ENCODE measurements around the gene PUM2.
"Not testable (repeated sequence)": the region's sequence is repeated elsewhere in the genome, so short reads cannot be mapped to it uniquely, and the experiment has no call there.

The PUM2 gene

DNA sequence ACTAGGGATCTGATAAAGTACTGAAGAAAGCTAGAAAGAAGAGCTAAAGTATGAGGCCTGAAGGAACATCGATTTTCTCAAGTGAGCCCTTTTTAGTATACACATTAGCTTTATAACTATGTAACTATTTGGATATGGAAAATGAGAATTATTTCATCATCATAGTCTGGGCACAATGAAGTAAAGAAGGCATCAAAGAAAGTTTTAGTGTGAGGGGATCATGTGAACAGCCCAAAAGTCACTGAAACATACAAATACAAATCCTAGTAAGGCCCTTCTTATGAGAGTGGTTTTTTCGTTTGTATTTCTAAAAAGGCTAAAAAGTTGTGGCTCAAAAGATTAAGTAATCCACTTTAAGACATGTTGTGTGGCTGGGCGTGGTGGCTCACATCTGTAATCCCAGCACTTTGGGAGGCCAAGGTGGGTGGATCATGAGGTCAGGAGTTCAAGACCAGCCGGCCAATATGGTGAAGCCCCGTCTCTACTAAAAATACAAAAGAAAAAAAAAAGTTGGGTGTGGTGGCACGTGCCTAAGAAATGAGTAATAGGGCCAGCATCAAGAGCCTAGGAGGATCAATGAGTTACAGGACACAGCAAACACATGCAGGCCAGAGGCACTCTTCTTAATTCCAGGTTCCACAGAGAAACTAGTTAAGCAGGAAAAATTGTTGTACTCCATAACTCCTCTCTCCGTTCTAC is 61.9 kb downstream of the PUM2 start:
- no peak for DNase-seq

DNA sequence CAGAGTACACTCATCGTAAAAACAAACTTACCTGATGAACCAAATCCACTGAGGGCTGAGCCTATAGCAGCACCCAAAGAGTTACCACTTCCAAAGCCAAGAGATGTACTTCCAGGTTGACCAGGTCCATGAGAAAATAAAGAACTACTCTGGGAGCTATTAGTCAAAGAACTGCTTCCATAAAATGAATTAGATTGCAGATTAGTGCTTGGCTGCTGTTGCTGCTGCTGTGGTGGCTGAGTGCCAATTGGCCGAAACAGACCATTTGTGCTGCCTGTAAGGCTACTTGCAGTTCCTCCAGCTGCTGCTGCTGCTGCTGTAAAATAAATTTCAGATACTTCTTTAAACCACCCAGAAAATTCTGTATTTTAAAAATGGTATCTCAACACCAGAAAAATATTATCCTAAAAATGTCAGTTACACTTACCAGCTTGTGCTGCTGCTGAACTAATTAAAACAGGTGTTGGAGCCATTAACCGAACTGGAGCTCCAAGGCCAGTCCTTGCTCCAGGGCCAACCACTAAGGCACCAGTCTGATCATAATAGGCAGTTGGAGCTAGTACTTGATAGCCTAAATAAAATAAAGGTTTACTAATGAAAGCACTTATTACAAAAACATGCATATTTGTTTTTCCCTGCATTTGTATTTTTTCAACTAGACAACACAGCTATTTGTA is 67.6 kb downstream of the PUM2 start:
- DNase-seq, result no peak

DNA sequence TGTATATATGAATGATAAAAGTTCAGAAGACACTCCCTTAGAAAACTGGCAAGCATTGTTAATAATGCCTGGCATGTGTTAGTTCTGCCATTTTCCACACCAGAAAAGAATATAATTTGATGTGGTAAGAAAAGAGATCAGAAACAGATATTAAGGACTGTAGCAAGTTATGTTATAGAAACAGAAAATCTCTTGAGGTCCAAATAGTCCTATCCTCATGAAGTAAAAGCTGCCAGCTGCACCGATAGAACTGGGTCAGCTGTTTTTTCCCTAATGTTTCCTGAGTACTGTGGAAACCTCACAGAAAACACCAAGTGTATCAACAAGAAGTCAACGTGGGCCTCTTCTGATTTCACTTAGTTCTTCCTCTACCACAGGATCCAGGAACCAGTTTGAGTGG is 68.8 kb downstream of the PUM2 start:
- no peak for DNase-seq

DNA sequence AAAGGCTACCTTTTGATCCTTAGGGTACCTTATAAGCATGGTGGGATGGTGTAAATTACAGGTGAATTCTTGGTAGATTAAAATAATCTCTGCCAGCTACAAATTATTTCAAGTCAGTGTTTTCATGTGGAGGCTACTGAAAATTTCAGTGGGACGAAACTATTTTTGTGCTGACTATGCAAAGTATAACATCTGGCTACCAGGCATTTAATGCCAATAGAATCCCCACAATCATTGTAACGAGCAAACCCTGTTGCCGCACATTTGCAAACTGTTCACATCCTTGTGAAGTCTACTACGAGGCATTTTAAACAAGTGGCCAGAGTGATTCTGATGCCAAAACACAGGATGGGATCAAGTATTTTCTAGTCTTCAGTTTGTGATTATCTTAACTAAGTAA is 77.6 kb downstream of the PUM2 start:
- no peak for DNase-seq

DNA sequence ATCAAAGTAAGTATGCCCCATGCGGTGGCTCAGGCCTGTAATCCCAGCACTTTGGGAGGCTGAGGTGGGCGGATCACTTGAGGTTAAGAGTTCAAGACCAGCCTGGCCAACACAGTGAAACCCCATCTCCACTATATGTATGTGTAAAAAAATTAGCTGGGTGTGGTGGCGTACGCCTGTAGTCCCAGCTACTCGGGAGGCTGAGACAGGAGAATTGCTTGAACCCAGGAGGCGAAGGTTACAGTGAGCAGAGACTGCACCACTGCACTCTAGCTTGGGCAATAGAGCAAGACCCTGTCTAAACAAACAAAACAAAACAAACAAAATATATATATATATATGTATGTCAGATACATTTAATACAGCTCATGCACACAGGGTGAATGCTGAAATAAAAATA is 82.3 kb downstream of the PUM2 start:
- not testable (repeated sequence) for DNase-seq

DNA sequence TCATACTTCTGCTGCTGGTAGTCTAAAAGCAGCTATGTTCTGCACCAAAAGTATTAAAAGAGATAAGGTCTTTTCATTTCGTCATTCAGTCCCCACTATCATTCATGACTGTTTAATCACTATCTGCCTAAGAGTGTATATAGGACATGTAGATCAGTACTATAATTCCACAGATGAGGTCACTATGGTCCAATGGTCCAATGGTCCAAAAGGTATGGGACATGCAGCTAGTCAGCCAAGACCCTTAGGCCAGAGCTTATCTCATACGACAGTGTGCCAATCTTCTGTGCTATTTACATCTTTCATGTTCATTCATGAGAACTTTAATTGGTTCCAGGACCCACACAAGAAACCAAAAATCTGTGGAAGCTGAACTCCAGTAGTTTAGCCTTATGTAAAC is 83.1 kb downstream of the PUM2 start:
- no peak for DNase-seq

DNA sequence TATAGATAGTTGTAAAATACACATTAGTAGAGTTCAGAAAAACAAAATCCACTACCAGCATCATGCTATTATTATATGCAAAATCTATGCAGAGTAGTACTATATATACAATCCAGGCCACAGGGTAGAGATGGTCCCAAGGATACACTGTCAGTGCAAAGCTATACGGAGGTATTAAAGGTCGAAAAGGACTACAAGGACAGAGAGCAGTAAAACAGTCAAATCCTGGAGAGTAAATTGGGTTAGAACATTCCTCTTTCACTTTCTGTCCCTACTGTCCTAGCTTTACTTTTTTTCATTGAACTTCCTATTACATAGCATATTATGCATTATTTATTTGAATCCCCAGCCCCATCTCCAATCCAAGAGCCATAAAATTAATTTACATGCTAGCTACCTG is 86.0 kb downstream of the PUM2 start:
- DNase-seq, result no peak

DNA sequence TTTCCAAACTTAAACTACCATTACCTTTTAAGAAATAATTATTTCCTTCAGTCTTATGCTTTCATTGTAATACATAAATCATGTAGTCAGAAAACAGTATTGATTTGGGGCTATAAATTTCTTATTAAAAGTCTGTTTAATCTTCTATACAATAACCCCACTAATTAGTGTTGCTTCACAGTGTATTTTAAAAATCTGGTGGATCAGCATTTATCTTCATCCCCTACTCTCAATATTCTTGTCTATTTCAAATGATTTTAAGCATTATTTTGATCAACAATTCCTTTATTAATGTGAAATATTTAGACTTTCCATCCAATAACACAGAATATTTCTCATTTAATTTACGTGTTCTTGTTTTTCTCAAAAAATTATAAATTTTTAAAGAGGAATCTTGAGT is 93.2 kb downstream of the PUM2 start:
- DNase-seq, result no peak

DNA sequence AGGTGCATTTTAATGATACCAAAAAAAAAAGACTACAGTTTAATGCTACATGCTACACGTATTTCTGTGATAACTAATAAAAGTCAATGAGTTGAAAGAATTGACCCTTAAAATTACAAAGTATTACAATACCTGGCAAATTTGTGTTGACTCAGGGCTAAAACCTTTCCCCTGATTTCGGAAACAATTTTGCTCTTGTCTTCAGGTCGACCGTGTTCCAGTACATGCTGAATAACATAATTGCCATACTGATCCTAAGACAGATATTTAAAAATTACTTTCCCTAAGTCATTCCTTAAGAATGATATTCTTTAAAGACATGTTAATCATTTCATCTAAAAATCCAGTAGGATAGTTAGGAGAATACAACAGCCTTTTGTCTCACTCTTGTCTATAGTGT is 95.9 kb downstream of the PUM2 start:
- no peak for DNase-seq

DNA sequence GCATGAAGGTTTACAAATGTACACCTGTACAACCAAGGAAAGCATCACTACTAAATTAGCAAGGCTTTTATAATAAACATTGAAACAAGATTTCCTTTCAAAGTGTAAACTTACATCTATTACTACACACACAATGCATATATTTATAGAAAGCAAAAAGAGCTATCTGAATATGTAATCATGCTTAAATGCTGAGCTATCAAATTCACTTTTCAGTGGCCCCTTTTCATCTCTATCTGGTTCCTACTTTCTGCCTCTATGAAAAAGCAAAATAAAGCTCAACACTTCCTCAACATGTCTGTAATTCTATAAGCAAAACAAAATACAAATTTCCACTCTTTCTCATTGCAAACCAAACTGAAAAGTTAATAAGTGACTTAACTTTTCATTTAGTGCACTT is 100.2 kb downstream of the PUM2 start:
- DNase-seq, result no peak

DNA sequence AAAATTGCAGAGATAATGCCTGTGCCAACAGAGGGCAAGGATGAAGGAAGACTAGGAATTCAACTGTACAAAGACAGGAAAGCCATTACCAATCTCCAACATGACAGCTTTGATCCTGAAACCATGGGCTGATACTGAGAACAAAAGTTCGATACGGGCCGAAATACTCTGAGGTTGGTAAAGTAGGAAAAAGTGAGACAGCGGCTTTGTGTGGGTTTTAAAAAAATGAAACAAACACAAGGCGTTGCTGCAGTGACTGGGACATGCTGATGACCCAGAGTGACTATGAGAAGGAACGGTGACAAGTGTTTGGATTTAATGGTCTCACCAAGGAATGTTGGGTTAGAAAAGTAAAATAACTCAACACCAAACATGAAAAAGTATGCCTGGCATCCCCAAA is 101.5 kb downstream of the PUM2 start:
- no peak for DNase-seq

DNA sequence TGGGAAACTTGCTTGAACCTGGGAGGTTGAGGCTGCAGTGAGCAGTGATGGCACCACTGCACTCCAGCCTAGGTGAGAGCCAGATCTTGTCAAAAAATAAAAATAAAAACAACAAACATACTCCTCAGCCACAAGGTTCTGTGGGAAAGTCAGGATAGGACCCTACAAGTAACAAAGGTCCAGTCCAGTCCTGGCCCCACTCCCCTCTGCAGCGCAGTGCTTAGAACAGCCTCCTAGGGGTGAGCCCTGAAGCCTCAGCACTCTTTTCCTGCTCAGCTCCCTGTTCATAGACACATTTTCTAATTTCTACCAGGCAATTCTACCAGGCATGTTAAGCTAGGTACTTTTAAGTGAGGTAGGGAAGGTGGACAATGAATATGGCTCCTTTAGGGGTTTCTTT is 103.6 kb downstream of the PUM2 start:
- DNase-seq, result no peak

DNA sequence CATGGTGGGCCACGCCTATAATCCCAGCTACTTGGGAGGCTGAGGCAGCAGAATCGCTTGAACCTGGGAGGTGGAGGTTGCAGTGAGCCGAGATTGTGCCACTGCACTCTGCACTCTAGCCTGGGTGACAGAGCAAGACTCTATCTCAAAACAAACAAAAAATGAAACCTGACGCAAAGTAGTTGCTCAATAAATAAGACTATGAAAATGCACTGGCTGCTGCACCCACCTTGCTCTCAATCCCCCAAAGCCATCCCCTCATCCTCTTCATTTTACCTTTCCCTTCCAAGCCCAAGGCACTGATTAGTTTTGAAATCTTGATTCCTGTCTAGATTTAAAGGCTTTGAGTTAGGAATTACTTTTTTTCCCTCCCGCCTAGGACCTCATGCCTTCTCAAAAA is 107.0 kb downstream of the PUM2 start:
- DNase-seq, result not testable (repeated sequence)

DNA sequence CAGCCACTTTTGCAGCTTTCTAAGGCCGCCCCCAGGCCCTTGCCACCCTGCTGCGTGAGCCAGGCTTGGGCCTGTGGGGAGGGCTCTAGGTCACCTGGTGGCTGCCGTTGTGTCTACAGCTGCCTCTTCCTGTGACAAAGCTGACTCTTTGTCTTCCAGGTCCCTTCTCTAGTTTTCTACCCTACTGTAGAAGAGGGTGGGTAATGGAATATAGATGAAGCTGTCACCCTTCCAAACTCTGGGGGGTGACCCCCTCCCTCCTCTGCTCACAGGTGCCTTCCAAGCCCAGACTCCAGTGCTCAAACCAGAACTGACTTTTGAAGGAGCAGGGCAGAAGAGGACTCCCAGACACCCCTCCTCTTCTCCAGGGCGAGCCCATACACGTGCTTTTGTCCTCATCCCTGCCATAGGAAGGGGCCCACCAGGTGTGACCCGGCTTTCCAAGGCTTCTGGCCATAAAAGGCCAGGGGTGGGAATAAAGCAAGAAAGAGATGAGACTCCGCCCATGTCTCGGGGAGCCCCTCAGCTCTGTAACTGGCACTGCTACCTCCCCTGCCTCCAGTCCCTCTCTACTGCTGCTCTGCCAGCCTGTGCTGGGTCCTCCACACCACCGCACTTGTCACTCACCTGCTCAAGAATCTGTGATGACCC is 107.8 kb downstream of the PUM2 start:
- DNase-seq, result no peak

DNA sequence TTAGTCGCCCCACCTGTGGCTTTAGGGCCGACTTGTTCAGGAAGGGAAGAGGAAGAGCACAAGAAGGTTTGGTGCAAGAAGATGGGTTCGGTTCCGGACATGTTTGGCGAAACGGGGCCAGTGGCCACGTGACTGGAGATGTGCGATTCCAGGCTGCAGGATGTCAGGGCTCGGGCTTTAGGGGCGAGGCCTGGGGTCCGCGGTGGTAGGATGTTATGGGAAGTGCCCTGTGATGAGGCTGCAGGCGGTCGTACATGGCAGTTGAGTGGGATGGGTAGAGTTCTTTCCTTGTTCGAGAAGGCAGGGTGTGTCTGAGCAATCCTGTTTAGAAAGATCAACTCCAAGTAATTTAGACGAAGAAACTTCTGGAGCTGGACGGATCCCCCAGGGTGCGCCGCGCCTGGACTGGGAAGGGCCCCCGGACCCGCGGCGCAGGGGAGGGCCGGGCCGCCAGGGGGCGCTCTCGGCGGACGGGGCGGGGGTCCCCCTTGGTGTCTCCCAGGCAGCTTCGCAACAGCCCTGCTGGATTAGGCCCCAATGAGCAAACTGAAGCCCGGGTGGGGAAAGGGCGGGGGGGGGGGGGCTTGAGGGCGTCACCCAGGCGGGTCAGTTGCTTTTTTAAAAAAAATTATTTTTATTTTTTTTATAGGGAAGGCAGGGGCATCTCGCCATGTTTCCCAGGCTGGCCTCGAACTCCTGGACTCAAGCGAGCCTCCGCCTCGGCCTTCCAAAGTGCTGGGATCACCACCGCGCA is 108.5 kb downstream of the PUM2 start:
- DNase-seq, result no peak

DNA sequence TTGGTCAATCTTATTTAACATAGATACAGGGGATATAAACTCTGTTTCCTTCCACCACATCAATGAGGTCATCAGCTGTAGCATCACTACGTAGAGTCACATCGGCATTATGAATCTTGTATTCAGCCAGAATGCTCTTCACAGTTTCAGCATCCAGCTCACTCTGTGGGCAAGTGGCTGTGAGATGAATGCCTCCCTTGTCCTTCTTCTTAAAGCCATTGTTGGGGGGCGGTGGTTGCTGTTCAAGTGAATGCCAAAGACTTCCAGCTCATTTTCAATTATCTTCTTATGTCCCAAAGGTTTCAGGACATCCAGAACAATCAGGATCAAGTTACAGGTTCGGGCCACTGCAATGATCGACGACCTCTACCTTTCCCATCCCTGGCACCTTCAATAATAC is 110.4 kb downstream of the PUM2 start:
- DNase-seq, result not testable (repeated sequence)

DNA sequence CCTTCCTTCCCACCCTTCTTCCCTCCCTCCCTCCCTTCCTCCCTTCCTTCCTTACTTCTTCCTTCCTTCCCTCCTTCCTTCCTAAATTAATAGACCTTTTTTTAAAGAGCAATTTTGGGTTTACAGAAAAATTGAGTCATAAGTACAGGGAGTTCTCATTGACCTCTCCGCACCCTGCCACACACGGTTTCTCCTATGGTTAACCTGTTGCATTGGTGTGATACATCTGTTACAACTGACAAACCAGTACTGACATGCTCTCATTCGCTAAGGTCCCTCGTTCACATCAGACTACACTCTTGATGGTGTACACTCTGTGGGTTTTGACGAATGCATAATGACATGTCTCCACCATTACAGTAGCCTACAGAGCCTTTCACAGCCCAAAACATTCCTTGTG is 114.1 kb downstream of the PUM2 start:
- DNase-seq, result no peak

DNA sequence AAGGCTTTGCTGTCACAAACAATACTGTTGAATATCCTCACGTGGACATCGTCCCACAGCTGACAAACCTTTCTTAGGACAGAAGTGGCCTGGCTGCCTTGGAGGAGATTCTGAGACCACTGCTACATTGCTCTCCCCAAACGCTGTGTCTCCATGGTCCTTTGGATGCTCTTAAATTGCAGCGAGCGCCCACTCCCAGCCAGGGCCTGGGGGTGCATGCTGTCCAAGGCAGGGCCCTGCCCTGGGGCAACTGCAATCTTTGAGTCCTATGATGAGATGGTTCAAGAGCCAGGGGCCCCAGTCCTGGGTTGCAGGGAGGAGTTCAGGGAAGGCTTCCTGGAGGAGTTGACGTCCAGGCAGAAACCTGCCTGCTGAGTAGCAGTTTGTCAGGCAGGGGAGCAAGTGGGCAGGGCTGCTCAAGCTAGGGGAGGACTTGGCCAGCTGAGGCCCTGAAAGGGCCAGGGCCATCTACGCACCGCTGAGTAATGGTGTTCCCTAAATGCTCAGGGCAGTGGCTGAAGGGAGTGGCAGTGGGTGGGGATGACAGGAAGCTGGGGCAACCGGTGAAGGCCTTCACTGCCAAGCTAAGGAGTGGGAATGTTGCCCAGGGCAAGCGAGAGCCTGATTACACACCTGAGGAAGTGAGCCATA is 114.9 kb downstream of the PUM2 start:
- no peak for DNase-seq

DNA sequence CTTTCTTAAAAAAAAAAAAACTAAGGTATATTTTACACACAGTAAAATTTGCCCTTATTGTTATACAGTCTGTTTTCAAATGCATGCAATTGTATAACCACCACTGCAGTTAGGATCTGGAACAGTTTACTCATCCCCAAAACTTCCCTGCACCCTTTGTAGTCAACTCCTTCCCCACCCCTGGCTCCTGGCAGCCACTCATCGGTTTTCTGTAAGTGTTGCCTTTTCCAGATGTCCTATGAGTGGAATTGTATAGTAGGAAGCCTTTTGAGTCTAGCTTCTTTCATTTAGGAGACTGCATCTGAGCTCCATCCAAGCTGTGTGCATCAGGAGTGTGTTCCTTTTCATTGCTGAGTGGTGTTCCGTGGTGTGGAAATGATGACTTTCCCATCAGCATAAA is 116.0 kb downstream of the PUM2 start:
- DNase-seq, result not testable (repeated sequence)

DNA sequence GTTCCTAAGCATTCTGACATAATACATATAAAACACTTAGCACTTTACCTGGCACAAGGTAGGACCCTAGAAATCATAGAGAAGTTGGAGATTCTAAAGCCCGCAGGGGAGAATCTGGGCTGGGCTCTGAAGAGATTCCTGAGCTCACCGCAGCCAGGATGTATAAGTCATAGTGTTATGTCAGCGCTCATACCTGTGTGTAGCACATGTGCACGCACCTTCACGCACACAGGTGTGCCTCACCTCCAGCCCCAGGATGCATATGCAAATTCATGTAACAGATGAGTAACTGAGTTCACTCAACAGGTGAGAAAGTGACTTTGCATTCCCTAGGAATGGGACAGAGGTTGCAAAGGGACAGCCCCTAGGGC is 117.8 kb downstream of the PUM2 start:
- no peak for DNase-seq

DNA sequence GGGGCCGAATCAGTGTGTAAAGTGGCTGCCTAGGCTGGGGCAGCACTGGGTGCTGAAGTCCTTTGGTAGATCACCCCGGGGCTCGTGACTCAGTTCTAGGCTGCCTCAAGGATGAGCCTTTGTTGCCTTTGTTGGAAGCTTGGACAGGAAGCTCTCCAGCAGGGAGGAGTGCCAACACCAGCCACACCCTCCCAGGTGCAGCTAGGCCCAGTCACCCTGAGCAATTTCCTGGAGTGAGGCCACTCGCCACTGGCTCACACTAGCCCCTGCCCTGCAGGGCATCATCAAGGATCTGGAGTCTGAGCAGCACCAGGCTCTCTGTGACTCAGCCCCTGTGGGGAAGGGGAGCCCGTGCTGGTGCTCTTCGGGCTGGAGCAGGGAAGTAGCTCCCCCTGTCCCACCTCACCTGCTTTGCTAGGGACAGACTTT is 119.0 kb downstream of the PUM2 start:
- DNase-seq, result no peak

DNA sequence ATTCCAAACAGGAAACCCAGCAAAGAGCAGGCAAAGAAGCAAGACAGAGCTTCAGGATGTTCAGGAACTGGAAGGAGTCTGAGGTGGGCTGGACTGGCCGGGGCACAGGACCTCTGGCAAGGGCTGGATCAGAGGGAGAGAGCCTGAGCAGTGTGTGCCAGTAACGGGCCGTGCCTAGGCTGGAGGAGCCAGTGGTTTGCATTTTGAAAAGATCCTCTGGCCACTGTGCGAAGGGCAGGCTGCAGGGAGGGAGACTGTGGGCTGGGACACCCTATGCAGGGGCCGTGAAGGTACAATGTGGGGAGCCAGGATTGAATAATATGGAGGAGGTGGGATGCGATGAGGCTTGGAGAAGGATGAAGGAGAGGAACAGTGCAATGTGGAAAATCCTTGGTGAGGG is 119.5 kb downstream of the PUM2 start:
- no peak for DNase-seq

DNA sequence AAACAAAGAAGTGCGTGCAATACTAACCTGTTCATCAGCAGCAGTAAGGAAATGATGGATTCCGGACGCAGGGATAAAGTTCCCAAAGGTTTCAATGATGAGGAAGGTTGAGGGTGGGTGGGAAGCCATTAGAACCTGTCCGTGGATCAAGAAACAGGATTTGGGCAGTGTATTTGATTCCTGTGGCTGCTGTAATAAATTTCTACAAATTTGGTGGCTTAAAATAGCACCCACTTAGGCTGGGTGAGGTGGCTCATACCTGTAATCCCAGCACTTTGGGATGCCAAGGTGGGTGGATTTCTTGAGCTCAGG is 120.6 kb downstream of the PUM2 start:
- DNase-seq, result no peak

Data from T-helper 2 cell (primary cell).